ENCODE data around the gene SNX9. TPM values are rescaled to one million over a fixed set of nuclear protein-coding genes. Genes with fewer than 3 reads are reported as not detected.

The SNX9 gene
- total and polyA plus RNA-seq, 2 of the 8 experiments (the other 6 are each of a cell fraction or from before 2014, with no cell fraction given) = 11.8 to 23.2 TPM

- TF ChIP-seq, protein P1, sequence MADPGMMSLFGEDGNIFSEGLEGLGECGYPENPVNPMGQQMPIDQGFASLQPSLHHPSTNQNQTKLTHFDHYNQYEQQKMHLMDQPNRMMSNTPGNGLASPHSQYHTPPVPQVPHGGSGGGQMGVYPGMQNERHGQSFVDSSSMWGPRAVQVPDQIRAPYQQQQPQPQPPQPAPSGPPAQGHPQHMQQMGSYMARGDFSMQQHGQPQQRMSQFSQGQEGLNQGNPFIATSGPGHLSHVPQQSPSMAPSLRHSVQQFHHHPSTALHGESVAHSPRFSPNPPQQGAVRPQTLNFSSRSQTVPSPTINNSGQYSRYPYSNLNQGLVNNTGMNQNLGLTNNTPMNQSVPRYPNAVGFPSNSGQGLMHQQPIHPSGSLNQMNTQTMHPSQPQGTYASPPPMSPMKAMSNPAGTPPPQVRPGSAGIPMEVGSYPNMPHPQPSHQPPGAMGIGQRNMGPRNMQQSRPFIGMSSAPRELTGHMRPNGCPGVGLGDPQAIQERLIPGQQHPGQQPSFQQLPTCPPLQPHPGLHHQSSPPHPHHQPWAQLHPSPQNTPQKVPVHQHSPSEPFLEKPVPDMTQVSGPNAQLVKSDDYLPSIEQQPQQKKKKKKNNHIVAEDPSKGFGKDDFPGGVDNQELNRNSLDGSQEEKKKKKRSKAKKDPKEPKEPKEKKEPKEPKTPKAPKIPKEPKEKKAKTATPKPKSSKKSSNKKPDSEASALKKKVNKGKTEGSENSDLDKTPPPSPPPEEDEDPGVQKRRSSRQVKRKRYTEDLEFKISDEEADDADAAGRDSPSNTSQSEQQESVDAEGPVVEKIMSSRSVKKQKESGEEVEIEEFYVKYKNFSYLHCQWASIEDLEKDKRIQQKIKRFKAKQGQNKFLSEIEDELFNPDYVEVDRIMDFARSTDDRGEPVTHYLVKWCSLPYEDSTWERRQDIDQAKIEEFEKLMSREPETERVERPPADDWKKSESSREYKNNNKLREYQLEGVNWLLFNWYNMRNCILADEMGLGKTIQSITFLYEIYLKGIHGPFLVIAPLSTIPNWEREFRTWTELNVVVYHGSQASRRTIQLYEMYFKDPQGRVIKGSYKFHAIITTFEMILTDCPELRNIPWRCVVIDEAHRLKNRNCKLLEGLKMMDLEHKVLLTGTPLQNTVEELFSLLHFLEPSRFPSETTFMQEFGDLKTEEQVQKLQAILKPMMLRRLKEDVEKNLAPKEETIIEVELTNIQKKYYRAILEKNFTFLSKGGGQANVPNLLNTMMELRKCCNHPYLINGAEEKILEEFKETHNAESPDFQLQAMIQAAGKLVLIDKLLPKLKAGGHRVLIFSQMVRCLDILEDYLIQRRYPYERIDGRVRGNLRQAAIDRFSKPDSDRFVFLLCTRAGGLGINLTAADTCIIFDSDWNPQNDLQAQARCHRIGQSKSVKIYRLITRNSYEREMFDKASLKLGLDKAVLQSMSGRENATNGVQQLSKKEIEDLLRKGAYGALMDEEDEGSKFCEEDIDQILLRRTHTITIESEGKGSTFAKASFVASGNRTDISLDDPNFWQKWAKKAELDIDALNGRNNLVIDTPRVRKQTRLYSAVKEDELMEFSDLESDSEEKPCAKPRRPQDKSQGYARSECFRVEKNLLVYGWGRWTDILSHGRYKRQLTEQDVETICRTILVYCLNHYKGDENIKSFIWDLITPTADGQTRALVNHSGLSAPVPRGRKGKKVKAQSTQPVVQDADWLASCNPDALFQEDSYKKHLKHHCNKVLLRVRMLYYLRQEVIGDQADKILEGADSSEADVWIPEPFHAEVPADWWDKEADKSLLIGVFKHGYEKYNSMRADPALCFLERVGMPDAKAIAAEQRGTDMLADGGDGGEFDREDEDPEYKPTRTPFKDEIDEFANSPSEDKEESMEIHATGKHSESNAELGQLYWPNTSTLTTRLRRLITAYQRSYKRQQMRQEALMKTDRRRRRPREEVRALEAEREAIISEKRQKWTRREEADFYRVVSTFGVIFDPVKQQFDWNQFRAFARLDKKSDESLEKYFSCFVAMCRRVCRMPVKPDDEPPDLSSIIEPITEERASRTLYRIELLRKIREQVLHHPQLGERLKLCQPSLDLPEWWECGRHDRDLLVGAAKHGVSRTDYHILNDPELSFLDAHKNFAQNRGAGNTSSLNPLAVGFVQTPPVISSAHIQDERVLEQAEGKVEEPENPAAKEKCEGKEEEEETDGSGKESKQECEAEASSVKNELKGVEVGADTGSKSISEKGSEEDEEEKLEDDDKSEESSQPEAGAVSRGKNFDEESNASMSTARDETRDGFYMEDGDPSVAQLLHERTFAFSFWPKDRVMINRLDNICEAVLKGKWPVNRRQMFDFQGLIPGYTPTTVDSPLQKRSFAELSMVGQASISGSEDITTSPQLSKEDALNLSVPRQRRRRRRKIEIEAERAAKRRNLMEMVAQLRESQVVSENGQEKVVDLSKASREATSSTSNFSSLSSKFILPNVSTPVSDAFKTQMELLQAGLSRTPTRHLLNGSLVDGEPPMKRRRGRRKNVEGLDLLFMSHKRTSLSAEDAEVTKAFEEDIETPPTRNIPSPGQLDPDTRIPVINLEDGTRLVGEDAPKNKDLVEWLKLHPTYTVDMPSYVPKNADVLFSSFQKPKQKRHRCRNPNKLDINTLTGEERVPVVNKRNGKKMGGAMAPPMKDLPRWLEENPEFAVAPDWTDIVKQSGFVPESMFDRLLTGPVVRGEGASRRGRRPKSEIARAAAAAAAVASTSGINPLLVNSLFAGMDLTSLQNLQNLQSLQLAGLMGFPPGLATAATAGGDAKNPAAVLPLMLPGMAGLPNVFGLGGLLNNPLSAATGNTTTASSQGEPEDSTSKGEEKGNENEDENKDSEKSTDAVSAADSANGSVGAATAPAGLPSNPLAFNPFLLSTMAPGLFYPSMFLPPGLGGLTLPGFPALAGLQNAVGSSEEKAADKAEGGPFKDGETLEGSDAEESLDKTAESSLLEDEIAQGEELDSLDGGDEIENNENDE (IDR thresholded peaks at IDR 0.05; ENCODE audit: insufficient replicate concordance, low read length) = no peak
- TF ChIP-seq MAX (IDR thresholded peaks at IDR 0.05) = no peak
- no peak for TF ChIP-seq RXRA (IDR thresholded peaks at IDR 0.05; ENCODE audit: insufficient read depth, low read depth, low read length)
These were observed 11.9 kb upstream of the SNX9 start (continued) for GRCh38 chr6:157811137-157811475.

Measured in H1 (cell line).